Measurements from ENCODE around the gene MRPL20.

The MRPL20 gene

DNA sequence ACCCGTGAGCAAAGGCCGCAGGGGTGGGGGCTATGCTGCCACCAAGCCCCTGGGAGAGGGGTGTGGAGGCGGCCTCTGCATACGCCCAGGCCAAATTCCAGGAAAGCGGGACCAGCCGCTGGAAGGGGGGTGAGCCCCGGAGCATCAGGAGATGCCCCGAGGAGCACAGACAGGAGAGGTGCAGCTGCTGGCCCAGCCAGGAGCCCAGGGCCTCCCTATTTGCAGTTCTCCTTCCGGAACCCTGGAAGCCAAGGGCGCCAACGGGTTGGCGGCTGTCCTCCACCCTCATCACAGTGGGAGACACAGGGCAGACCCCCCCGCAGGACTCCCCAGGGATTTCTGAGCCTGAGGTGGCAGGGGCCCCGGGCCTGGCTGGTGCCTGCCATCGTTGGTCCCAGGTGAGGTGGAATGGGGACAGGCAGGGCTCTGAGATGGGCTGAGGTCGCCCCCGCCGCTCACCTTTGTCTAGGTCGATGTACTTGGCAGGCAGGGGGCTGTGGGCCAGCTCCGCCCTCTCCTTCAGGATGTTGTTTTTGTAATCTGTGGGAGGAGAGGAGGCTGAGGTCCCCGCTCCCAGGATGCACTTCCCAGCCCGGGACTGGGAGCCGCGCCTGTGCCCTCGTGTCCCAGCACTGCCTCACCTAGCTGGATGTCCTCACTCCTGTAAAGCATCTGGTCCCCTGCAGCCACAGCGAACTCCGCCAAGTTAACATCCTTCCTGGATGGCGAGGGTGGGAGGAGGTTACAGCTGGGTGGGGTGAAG is 53.5 kb downstream of the MRPL20 start:
- TF ChIP-seq, protein P1, sequence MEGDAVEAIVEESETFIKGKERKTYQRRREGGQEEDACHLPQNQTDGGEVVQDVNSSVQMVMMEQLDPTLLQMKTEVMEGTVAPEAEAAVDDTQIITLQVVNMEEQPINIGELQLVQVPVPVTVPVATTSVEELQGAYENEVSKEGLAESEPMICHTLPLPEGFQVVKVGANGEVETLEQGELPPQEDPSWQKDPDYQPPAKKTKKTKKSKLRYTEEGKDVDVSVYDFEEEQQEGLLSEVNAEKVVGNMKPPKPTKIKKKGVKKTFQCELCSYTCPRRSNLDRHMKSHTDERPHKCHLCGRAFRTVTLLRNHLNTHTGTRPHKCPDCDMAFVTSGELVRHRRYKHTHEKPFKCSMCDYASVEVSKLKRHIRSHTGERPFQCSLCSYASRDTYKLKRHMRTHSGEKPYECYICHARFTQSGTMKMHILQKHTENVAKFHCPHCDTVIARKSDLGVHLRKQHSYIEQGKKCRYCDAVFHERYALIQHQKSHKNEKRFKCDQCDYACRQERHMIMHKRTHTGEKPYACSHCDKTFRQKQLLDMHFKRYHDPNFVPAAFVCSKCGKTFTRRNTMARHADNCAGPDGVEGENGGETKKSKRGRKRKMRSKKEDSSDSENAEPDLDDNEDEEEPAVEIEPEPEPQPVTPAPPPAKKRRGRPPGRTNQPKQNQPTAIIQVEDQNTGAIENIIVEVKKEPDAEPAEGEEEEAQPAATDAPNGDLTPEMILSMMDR (IDR thresholded peaks at IDR 0.05; ENCODE audit: low read length, missing control alignments), result no peak
- DNase-seq (ENCODE audit: low read depth), result no peak
- H3K4me3 ChIP-seq (replicated peaks; ENCODE audit: low read depth, low read length), result no peak overlapping the region

GRCh38 chr1:1352786-1353388 is 54.2 kb downstream of the MRPL20 start:
- H3K4me3 ChIP-seq (replicated peaks; ENCODE audit: low read depth, low read length), result no peak overlapping the region
- TF ChIP-seq, protein P1 (IDR thresholded peaks at IDR 0.05; ENCODE audit: low read length, missing control alignments), result no peak
- no peak for DNase-seq (ENCODE audit: low read depth)

All from fibroblast of pulmonary artery (primary cell).